Osteoblast (primary cell): Measurements from ENCODE around the gene FBXL7. TPM values are rescaled to one million over a fixed set of nuclear protein-coding genes. Genes with fewer than 3 reads are reported as not detected.

Experiments used
- DNase-seq: peaks from one replicate; pipeline ENCODE4 v3.0.0; 2011; ENCODE audit warnings: low spot score, mixed read lengths; ENCODE audit not compliant: insufficient read length; ENCODE audit errors: missing footprints
- H2AFZ ChIP-seq: 2 replicates; pipeline ENCODE4 v1.6.0; 2011; ENCODE audit warnings: mild to moderate bottlenecking, low read length
- H3K27ac ChIP-seq: 2 replicates; pipeline ENCODE4 v1.5.1; 2011; ENCODE audit warnings: mild to moderate bottlenecking, low read depth, low read length, moderate library complexity
- H3K27me3 ChIP-seq: 2 replicates; pipeline ENCODE4 v1.6.0; 2012; ENCODE audit warnings: mild to moderate bottlenecking, control low read depth, inconsistent platforms, low read length, moderate library complexity; ENCODE audit not compliant: insufficient read depth
- H3K36me3 ChIP-seq: 2 replicates; pipeline ENCODE4 v1.5.1; 2011; ENCODE audit warnings: mild to moderate bottlenecking, low read length, control low read depth, moderate library complexity; ENCODE audit not compliant: insufficient read depth
- H3K4me1 ChIP-seq: 2 replicates; pipeline ENCODE4 v1.5.1; 2011; ENCODE audit warnings: mild to moderate bottlenecking, low read length, control low read depth, moderate library complexity; ENCODE audit not compliant: insufficient read depth
- H3K4me2 ChIP-seq: 2 replicates; pipeline ENCODE4 v1.6.0; 2011; ENCODE audit warnings: mild to moderate bottlenecking, low read length; ENCODE audit not compliant: insufficient read depth
- H3K4me3 ChIP-seq: fragments of 200-600 bp; sonication (generic); 3 replicates; pipeline ENCODE4 v1.5.1; 2012; ENCODE audit warnings: mild to moderate bottlenecking, low read length, inconsistent platforms; ENCODE audit not compliant: insufficient read depth
- H3K79me2 ChIP-seq: 2 replicates; pipeline ENCODE4 v1.6.0; 2012; ENCODE audit warnings: mild to moderate bottlenecking, low read length, control low read depth, inconsistent platforms; ENCODE audit not compliant: insufficient read depth
- H3K9me3 ChIP-seq: 2 replicates; pipeline ENCODE4 v1.5.1; 2011; ENCODE audit warnings: low read depth, low read length, control low read depth
- H4K20me1 ChIP-seq: 2 replicates; pipeline ENCODE4 v1.6.0; 2012; ENCODE audit warnings: mild to moderate bottlenecking, low read length, control low read depth; ENCODE audit not compliant: insufficient read depth
- CTCF ChIP-seq: IDR thresholded peaks from 2 replicates; pipeline ENCODE4 v1.5.1; 2011; ENCODE audit warnings: mild to moderate bottlenecking, low read depth, low read length, moderate library complexity; ENCODE audit errors: extremely low read depth
- total RNA-seq: library from RNA; depleted of rRNA; stranded (reverse); fragments of >200 nt; gene quantifications from 2 replicates; pipeline ENCODE4 v1.2.3, GENCODE V29; 2012

FBXL7 gene
- total RNA-seq, 1 donor: 13.4 TPM

- Histone ChIP-seq H3K27ac (no peak overlapping the region), H3K27me3 (no peaks in the 10 kb centered on the region), H4K20me1 (peaks cover 6% of the 10 kb centered on the region), H2AFZ (no peak overlapping the region), H3K79me2 (peaks cover 7% of the 10 kb centered on the region), H3K4me3 (no peak overlapping the region), H3K9me3 (no peaks in the 10 kb centered on the region), H3K36me3 (no peaks in the 10 kb centered on the region), H3K4me1 (no peaks in the 10 kb centered on the region), H3K4me2 (no peak overlapping the region)
- no peak for TF ChIP-seq CTCF
- DNase-seq: no peak
Measured at GRCh38 chr5:15564523-15564922, 64.5 kb downstream of the FBXL7 start.

GRCh38 chr5:15564957-15565356 is 65.0 kb downstream of the FBXL7 start:
- Histone ChIP-seq H3K79me2 (peaks cover 6% of the 10 kb centered on the region), H4K20me1 (peaks cover 3% of the 10 kb centered on the region), H3K36me3 (no peaks in the 10 kb centered on the region), H3K27ac (no peak overlapping the region), H2AFZ (no peak overlapping the region), H3K4me3 (no peak overlapping the region), H3K9me3 (no peaks in the 10 kb centered on the region), H3K27me3 (no peaks in the 10 kb centered on the region), H3K4me2 (no peak overlapping the region), H3K4me1 (no peaks in the 10 kb centered on the region)
- no peak for DNase-seq
- TF ChIP-seq CTCF: no peak

- no peak overlapping the region for H3K27ac ChIP-seq
- H3K4me3 ChIP-seq: no peak overlapping the region
- H3K36me3 ChIP-seq: no peaks in the 10 kb centered on the region
- H3K4me1 ChIP-seq: no peaks in the 10 kb centered on the region
- no peak overlapping the region for H2AFZ ChIP-seq
- peaks cover 3% of the 10 kb centered on the region for H4K20me1 ChIP-seq
- no peaks in the 10 kb centered on the region for H3K27me3 ChIP-seq
- peaks cover 9% of the 10 kb centered on the region for H3K79me2 ChIP-seq
- no peak for TF ChIP-seq CTCF
- H3K4me2 ChIP-seq: no peak overlapping the region
- DNase-seq: no peak
- H3K9me3 ChIP-seq: no peaks in the 10 kb centered on the region
Measured at GRCh38 chr5:15566306-15566705, 66.3 kb downstream of the FBXL7 start.

GRCh38 chr5:15566789-15567188 is 66.8 kb downstream of the FBXL7 start:
- H3K36me3 ChIP-seq: no peaks in the 10 kb centered on the region
- no peak overlapping the region for H3K27ac ChIP-seq
- H4K20me1 ChIP-seq: peaks cover 7% of the 10 kb centered on the region
- no peaks in the 10 kb centered on the region for H3K4me1 ChIP-seq
- H3K27me3 ChIP-seq: no peaks in the 10 kb centered on the region
- H3K4me2 ChIP-seq: no peak overlapping the region
- H3K79me2 ChIP-seq: peaks cover 11% of the 10 kb centered on the region
- no peak for TF ChIP-seq CTCF
- no peaks in the 10 kb centered on the region for H3K9me3 ChIP-seq
- no peak for DNase-seq
- H3K4me3 ChIP-seq: no peak overlapping the region
- no peak overlapping the region for H2AFZ ChIP-seq
